ENCODE results near the gene PRH2.

DNA sequence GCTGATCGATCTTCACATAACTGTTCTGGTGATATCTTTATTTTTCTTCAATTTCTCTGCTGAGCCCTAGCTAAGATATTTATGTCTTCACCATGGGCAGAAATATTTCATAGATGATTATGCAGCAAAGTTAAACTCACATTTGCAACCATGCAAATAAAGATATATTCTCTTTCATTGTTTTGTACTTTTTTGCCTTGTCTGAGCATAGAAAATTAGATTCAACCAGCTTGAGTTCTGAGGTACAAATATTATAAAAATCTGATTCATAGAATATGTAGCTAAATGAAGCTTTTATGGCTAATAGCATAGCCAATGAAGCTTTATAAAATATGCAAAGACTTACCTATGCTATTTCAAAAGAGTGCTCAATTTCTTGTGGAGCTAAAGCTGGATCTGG lies 19.6 kb upstream of the PRH2 start, which contains the start of gene TAS2R13:
- TF ChIP-seq SUZ12 (IDR thresholded peaks at IDR 0.05) (no peak), FOXM1 (IDR thresholded peaks at IDR 0.05; ENCODE audit: borderline replicate concordance) (no peak), BHLHE40 (IDR thresholded peaks at IDR 0.05; ENCODE audit: borderline replicate concordance) (no peak), SP1 (IDR thresholded peaks at IDR 0.05) (no peak), FOXK2 (IDR thresholded peaks at IDR 0.05) (no peak), TARDBP (IDR thresholded peaks at IDR 0.05) (no peak), ARNT (IDR thresholded peaks at IDR 0.05) (no peak), LEF1 (IDR thresholded peaks at IDR 0.05; ENCODE audit: borderline replicate concordance) (no peak), L3MBTL2 (conservative IDR thresholded peaks at IDR 0.05) (no peak)
